ENCODE results near the gene CCR7. TPM values are rescaled to one million over a fixed set of nuclear protein-coding genes. Genes with fewer than 3 reads are reported as not detected.

The CCR7 gene
- total RNA-seq, 4 donors from 2014 or later: 0.33 TPM; not detected in 3

GRCh38 chr17:40536295-40537171 lies 28.7 kb downstream of the CCR7 start:
- DNase-seq (ENCODE audit: extremely low spot score): no peak
- no peaks in the 10 kb centered on the region for H3K9me3 ChIP-seq
- TF ChIP-seq CTCF (IDR thresholded peaks at IDR 0.05): no peak
- TF ChIP-seq EP300 (IDR thresholded peaks at IDR 0.05): peak; percentile 67
- TF ChIP-seq POLR2AphosphoS5 (IDR thresholded peaks at IDR 0.05): peak; percentile 30 to 60
- peak overlapping the region; percentile 54 to 90 (median 61) for H3K27ac ChIP-seq (replicated peaks in 1 of 4)
- WGBS: 58% methylated on average over 12 of the region's 13 CpGs
- H3K4me3 ChIP-seq: no peak overlapping the region
- intact Hi-C loops (cut with DNase I): loop anchor here (5.0 kb wide), 1 partner anchor 234 kb away; no protein-coding TSS in a partner anchor
- no peaks in the 10 kb centered on the region for H3K36me3 ChIP-seq
- H3K27me3 ChIP-seq: no peaks in the 10 kb centered on the region
- peaks cover 77 to 86% (median 86%) of the 10 kb centered on the region in 4 donors for H3K4me1 ChIP-seq

GRCh38 chr17:40535924-40536294 lies 29.4 kb downstream of the CCR7 start:
- H3K27ac ChIP-seq (replicated peaks in 1 of 4): peak overlapping the region; percentile 54 to 90 (median 61)
- intact Hi-C loops (cut with DNase I): loop anchor here (5.0 kb wide), 1 partner anchor 234 kb away; no protein-coding TSS in a partner anchor
- no peak for DNase-seq (ENCODE audit: extremely low spot score)

DNA sequence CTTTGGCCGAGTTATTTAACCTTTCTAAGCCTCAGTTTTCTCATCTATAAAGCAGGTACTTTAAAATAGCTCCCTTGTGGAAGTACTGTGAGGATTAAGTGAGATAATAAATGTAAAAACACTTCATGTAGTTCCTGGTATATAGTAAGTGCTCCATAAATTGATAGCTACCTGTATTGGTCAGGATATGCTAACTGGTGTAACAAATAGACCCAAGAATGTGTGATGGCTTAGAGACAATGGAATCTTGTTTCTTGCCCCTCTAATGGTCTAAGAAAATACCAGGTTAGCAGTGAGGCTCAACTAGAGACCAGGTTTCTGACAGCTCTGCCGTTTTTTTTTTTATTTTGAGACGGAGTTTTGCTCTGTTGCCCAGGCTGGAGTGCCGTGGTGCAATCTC lies 29.8 kb downstream of the CCR7 start:
- H3K4me1 ChIP-seq: peaks cover 66 to 76% (median 75%) of the 10 kb centered on the region in 4 donors

More at GRCh38 chr17:40535924-40536294, 29.4 kb downstream of the CCR7 start:
- Histone ChIP-seq H3K36me3 (no peaks in the 10 kb centered on the region), H3K4me3 (no peak overlapping the region), H3K4me1 (peaks cover 71 to 80% (median 79%) of the 10 kb centered on the region in 4 donors), H3K9me3 (no peaks in the 10 kb centered on the region), H3K27me3 (no peaks in the 10 kb centered on the region)
- WGBS: 87% methylated on average over 3 of the region's 3 CpGs
- TF ChIP-seq POLR2A (IDR thresholded peaks at IDR 0.05; ENCODE audit: low read depth) (no peak), EP300 (IDR thresholded peaks at IDR 0.05) (no peak), POLR2AphosphoS5 (IDR thresholded peaks at IDR 0.05) (no peak), CTCF (IDR thresholded peaks at IDR 0.05) (no peak)

GRCh38 chr17:40534371-40535189 lies 30.7 kb downstream of the CCR7 start:
- Histone ChIP-seq H3K9me3 (no peaks in the 10 kb centered on the region), H3K27ac (replicated peaks in 1 of 4) (peak overlapping the region; percentile 5 to 90 (median 46)), H3K27me3 (no peaks in the 10 kb centered on the region), H3K4me1 (peaks cover 57 to 67% (median 66%) of the 10 kb centered on the region in 4 donors), H3K36me3 (no peaks in the 10 kb centered on the region), H3K4me3 (no peak overlapping the region)
- 91% methylated on average over 11 of the region's 11 CpGs for WGBS
- DNase-seq (ENCODE audit: extremely low spot score): no peak
- TF ChIP-seq EP300 (IDR thresholded peaks at IDR 0.05): no peak
- no peak for TF ChIP-seq POLR2A (IDR thresholded peaks at IDR 0.05; ENCODE audit: low read depth)
- TF ChIP-seq CTCF (IDR thresholded peaks at IDR 0.05): no peak
- intact Hi-C loops (cut with DNase I): loop anchor here (5.0 kb wide), 3 partner anchors 57 to 232 kb away; no protein-coding TSS in a partner anchor

More for the DNA sequence above, 29.8 kb downstream of the CCR7 start:
- H3K27me3 ChIP-seq: no peaks in the 10 kb centered on the region
- no peak for DNase-seq (ENCODE audit: extremely low spot score)
- TF ChIP-seq EP300 (IDR thresholded peaks at IDR 0.05) (no peak), POLR2A (IDR thresholded peaks at IDR 0.05; ENCODE audit: low read depth) (no peak), CTCF (IDR thresholded peaks at IDR 0.05) (no peak), POLR2AphosphoS5 (IDR thresholded peaks at IDR 0.05) (no peak)
- H3K36me3 ChIP-seq: no peaks in the 10 kb centered on the region
- peak overlapping the region in 3 of 4 donors; percentile 59 to 90 (median 63) for H3K27ac ChIP-seq (replicated peaks in 1 of 4)
- intact Hi-C loops (cut with DNase I): loop anchor here (5.0 kb wide), 1 partner anchor 233 kb away; no protein-coding TSS in a partner anchor
- H3K4me3 ChIP-seq: no peak overlapping the region
- no peaks in the 10 kb centered on the region for H3K9me3 ChIP-seq
- WGBS: 94% methylated on average over 4 of the region's 4 CpGs

Measured in esophagus muscularis mucosa (tissue), 4 donors.